Thoracic aorta (tissue), 2 donors: ENCODE results near the gene GNAO1. TPM values are rescaled to one million over a fixed set of nuclear protein-coding genes. Genes with fewer than 3 reads are reported as not detected.

Experiments
- ATAC-seq: fragments of 150-250 bp; one replicate; pipeline ENCODE4 v1.8.0; 2017; ENCODE audit warnings: low read depth; ENCODE audit not compliant: insufficient number of reproducible peaks, low FRiP score
- DNase-seq: peaks from one replicate; pipeline ENCODE4 v3.0.0-alpha.2; 2020; ENCODE audit warnings: low spot score
- H3K27ac ChIP-seq, 2 donors: fragments of 200-600 bp; sonication (generic); 1 replicate in 1 of 2; 2 replicates in 1 of 2; pipeline ENCODE4 v1.5.1; 2016; ENCODE audit warnings: mild to moderate bottlenecking in 2 of 2, moderate library complexity in 2 of 2
- H3K27me3 ChIP-seq: fragments of 200-600 bp; sonication (generic); replicated peaks from 2 replicates; pipeline ENCODE4 v1.6.0; 2016; ENCODE audit warnings: mild to moderate bottlenecking; ENCODE audit not compliant: insufficient read depth
- H3K36me3 ChIP-seq: fragments of 200-600 bp; sonication (generic); one replicate; pipeline ENCODE4 v1.5.1; 2016
- H3K4me1 ChIP-seq, 2 donors: fragments of 200-600 bp; sonication (generic); 1 replicate in 1 of 2; 2 replicates in 1 of 2; pipeline versions ENCODE4 v1.5.1 to v1.6.0; 2016; ENCODE audit warnings: low read depth in 2 of 2, mild to moderate bottlenecking in 1 of 2; ENCODE audit not compliant: control insufficient read depth in 1 of 2
- H3K4me3 ChIP-seq: fragments of 200-600 bp; sonication (generic); 2 replicates; pipeline ENCODE4 v1.5.1; 2016; ENCODE audit warnings: mild to moderate bottlenecking
- H3K9me3 ChIP-seq: fragments of 200-600 bp; sonication (generic); 2 replicates; pipeline ENCODE4 v1.5.1; 2016
- total RNA-seq, 2 donors: library from RNA; depleted of rRNA; stranded (reverse); fragments of >200 nt; gene quantifications; one replicate each; pipeline versions ENCODE4 v1.1.0 to v1.2.3, GENCODE V29; 2016
- TF ChIP-seq, protein P1 (sequence below): fragments of 200-600 bp; sonication (generic); IDR thresholded peaks from one replicate; pipeline ENCODE4 v1.5.1; 2019; ENCODE audit warnings: antibody characterized with exemption

GNAO1 gene
- total RNA-seq, 2 donors from 2014 or later: 2.0 to 4.5 TPM

DNA sequence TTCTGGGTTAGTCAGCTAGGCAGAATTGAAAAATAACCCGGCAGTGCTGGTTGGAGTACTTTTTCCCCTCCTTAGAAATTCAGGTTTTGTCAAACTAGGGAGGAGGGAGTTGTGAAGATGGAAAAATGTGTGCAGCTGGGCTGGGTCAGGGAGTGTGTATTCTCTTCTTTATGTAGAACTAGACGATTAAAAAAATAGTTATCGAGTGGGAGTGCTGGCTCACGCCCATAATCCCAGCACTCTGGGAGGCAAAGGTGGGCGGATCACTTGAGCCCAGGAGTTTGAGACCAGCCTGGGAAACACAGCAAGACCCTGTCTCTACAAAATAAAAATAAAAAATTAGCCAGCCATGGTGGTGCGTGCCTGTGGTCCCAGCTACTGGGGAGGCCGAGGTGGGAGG lies 106.4 kb downstream of the GNAO1 start:
- H3K36me3 ChIP-seq: no peaks in the 10 kb centered on the region
- no peak overlapping the region for H3K4me3 ChIP-seq
- no peaks in the 10 kb centered on the region for H3K9me3 ChIP-seq
- TF ChIP-seq, protein P1, sequence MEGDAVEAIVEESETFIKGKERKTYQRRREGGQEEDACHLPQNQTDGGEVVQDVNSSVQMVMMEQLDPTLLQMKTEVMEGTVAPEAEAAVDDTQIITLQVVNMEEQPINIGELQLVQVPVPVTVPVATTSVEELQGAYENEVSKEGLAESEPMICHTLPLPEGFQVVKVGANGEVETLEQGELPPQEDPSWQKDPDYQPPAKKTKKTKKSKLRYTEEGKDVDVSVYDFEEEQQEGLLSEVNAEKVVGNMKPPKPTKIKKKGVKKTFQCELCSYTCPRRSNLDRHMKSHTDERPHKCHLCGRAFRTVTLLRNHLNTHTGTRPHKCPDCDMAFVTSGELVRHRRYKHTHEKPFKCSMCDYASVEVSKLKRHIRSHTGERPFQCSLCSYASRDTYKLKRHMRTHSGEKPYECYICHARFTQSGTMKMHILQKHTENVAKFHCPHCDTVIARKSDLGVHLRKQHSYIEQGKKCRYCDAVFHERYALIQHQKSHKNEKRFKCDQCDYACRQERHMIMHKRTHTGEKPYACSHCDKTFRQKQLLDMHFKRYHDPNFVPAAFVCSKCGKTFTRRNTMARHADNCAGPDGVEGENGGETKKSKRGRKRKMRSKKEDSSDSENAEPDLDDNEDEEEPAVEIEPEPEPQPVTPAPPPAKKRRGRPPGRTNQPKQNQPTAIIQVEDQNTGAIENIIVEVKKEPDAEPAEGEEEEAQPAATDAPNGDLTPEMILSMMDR: no peak
- DNase-seq: no peak
- ATAC-seq: no peak
- no peak overlapping the region for H3K27ac ChIP-seq
- H3K27me3 ChIP-seq: no peaks in the 10 kb centered on the region
- H3K4me1 ChIP-seq: peaks cover 0 to 36% of the 10 kb centered on the region in 2 donors

DNA sequence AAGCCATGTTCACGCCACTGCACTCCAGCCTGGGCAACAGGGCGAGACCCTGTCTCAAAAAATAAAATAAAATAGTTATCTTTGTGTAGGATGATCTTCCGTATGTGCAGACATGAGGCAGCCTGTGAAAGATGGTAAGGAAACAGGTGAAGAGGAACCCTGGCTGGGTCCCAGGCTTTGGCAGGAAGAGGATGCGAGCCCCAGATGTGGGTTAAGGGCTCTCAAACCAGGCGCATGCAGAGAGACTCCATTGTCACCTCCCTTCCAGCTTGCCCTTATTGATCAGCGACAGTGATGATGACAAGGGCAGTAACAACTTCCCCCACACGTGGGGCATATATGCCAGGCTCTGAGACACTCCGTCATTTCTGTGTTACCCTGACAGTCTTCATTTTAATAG lies 106.8 kb downstream of the GNAO1 start:
- H3K27me3 ChIP-seq: no peaks in the 10 kb centered on the region
- peaks cover 0 to 36% of the 10 kb centered on the region in 2 donors for H3K4me1 ChIP-seq
- H3K27ac ChIP-seq: no peak overlapping the region
- no peak for DNase-seq
- no peaks in the 10 kb centered on the region for H3K36me3 ChIP-seq
- H3K4me3 ChIP-seq: no peak overlapping the region
- TF ChIP-seq, protein P1: no peak
- H3K9me3 ChIP-seq: no peaks in the 10 kb centered on the region
- ATAC-seq: no peak

DNA sequence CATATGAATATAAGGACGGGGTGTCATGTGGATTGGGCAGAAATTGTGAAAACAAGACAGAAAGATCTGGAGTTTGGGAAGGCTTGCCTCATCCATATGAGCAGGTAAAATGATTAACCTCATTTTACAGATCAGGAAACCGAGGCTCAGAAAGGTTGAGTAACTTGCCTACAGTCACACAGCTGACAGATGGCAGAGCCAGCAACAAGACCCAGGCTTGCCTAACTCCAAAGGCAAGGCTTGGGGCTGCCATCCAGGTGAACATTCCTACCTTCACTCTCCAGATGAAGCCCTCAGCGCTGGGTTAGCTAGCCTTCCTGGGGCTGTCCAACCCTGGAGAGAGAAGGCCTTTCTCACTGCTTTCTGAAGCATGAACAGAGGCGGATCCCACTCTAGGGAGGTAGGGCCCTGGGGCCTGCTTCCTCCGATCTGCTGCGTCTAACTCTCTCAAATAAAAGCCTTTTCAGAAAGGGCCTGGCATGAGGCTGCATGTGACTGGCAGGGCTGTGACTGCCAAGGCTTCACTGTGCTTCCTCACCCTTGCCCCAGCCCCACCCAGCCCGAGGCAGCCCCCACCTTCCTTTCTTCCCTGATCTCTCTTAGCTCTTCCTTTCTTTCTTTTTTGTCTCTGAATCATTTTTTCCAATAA lies 107.8 kb downstream of the GNAO1 start:
- Histone ChIP-seq H3K27me3 (no peaks in the 10 kb centered on the region), H3K4me1 (peaks cover 0 to 29% of the 10 kb centered on the region in 2 donors), H3K9me3 (no peaks in the 10 kb centered on the region), H3K27ac (no peak overlapping the region), H3K4me3 (no peak overlapping the region), H3K36me3 (no peaks in the 10 kb centered on the region)
- DNase-seq (no peak), ATAC-seq (no peak)
- TF ChIP-seq, protein P1: no peak

DNA sequence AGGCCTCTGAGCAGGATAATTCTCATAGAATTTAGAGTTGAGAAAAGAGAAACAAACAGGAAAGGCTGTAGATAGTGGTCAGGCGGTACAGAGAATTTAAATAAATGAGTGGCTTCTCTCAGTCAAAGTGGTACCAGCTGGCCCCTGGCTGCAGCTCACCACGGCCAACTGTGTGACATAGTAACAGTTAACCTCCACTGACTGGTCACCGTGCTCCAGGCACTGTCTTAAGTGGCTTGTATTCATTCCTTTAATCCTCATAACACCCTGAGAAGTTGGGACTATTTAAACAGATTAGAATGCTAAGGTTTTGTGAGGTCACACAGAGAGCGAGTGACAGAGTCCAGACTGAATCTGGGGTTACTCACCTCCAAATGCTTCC lies 108.9 kb downstream of the GNAO1 start:
- H3K27me3 ChIP-seq: no peaks in the 10 kb centered on the region
- H3K36me3 ChIP-seq: no peaks in the 10 kb centered on the region
- H3K4me1 ChIP-seq: peaks cover 0 to 18% of the 10 kb centered on the region in 2 donors
- TF ChIP-seq, protein P1: no peak
- DNase-seq (no peak), ATAC-seq (no peak)
- H3K4me3 ChIP-seq: no peak overlapping the region
- no peak overlapping the region for H3K27ac ChIP-seq
- no peaks in the 10 kb centered on the region for H3K9me3 ChIP-seq

DNA sequence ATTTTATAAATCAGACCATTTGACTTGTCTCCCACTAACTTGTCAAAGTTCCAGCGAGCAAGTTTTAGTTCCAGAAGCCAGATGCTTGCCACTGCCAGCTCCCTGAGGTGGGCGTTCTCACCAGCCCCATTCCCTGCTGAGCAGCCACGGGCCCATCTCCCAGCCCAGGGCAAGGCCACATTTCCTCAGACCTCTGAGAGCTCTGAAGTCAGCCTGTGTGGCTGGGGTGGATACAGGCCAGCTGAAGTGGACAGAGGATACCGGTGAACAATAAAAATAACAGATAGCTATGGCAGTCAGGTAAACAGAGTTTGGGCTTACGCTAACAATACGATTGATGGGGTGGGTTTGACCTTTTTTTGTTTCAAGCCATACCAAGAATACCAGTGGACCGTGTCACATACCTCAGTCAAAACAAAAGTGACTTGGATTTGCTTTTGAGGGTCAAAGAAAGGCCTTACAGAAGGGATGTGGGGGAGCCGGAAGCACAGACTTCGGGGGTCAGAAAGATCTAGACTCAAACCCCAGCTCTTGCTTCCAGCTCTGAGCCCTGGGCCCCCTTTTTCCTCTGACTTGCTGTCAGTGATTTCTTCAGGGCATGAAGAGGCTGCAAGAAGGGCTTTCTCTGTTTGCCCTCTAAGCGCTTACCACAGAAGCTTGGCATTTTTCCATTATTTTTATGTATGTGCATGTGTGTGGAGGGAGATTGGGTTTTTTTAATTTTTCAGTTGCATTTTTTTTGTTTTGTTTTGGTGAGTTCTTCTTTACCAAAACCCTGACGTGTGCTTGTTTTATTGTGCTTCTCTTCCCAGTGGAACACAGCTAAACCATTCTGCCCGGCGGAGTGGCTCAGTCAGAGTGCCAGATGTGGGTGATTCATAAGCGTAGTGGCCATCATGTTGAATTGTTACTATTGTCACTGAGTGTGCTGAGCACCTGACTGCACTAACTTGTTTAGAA lies 109.9 kb downstream of the GNAO1 start:
- Histone ChIP-seq H3K4me3 (no peak overlapping the region), H3K36me3 (no peaks in the 10 kb centered on the region), H3K27me3 (no peaks in the 10 kb centered on the region), H3K4me1 (peaks cover 0 to 9% of the 10 kb centered on the region in 2 donors), H3K27ac (no peak overlapping the region), H3K9me3 (no peaks in the 10 kb centered on the region)
- no peak for DNase-seq
- no peak for ATAC-seq
- TF ChIP-seq, protein P1: no peak
